Neural progenitor cell (in vitro differentiated cells): ENCODE measurements around the gene NUBP2.

Experiments
- CTCF ChIP-seq: fragments of 200-600 bp; sonication (generic); IDR thresholded peaks from 2 replicates; pipeline ENCODE4 v1.5.1; 2017; ENCODE audit warnings: antibody characterized with exemption, mild to moderate bottlenecking
- EZH2 ChIP-seq: fragments of 200-600 bp; sonication (generic); IDR thresholded peaks from 2 replicates; pipeline ENCODE4 v1.6.1; 2017; ENCODE audit warnings: antibody characterized with exemption, mild to moderate bottlenecking, moderate library complexity

- TF ChIP-seq EZH2: no peak
- TF ChIP-seq CTCF: no peak
Observed at GRCh38 chr16:1768061-1768766, 14.5 kb upstream of the NUBP2 start.
